ENCODE results near the gene BUB1B.
"Not testable (repeated sequence)": the region's sequence is repeated elsewhere in the genome, so short reads cannot be mapped to it uniquely, and the experiment has no call there.

DNA sequence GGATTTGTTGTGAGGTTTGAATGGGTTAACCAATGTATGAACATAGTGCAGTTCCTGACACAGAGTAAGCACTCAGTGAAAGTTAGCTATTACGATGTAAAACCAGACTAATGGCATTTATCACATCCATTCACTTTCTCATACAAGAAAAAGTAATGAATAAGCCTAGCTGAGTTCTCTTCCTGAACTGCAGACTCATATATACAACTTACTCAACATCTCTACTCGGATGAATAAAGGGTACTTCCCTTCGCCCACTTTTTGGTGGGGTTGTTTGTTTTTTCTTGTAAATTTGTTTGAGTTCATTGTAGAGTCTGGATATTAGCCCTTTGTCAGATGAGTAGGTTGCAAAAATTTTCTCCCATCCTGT is 22.7 kb upstream of the BUB1B start:
- not testable (repeated sequence) for TF ChIP-seq CTCF (conservative IDR thresholded peaks at IDR 0.05; ENCODE audit: low read length); EZH2phosphoT487 (IDR thresholded peaks at IDR 0.05; ENCODE audit: borderline replicate concordance, low read depth, low read length)

All from OCI-LY7 (cell line).